T-helper 1 cell treated with Interleukin-12 subunit alpha and Interleukin-12 subunit beta and Interleukin-4 antibody, amounts not matched to agents 30 ng/mL and 1 ng/mL, for 36 hours (primary cell): ENCODE data around the gene CD226. TPM values are rescaled to one million over a fixed set of nuclear protein-coding genes. Genes with fewer than 3 reads are reported as not detected.
"Not testable (repeated sequence)": the region's sequence is repeated elsewhere in the genome, so short reads cannot be mapped to it uniquely, and the experiment has no call there.

Experiments used
- intact Hi-C: fragments of 100-400 bp; cut with micrococcal nuclease; formaldehyde crosslinking; loops from one replicate; pipeline ENCODE4 v1.15.1; 2024
- total RNA-seq: library from RNA; stranded (reverse); gene quantifications from 2 replicates; pipeline ENCODE4 v1.2.3, GENCODE V29; 2022

CD226 gene
- total RNA-seq, result 121 and 125 TPM in 2 replicates

DNA sequence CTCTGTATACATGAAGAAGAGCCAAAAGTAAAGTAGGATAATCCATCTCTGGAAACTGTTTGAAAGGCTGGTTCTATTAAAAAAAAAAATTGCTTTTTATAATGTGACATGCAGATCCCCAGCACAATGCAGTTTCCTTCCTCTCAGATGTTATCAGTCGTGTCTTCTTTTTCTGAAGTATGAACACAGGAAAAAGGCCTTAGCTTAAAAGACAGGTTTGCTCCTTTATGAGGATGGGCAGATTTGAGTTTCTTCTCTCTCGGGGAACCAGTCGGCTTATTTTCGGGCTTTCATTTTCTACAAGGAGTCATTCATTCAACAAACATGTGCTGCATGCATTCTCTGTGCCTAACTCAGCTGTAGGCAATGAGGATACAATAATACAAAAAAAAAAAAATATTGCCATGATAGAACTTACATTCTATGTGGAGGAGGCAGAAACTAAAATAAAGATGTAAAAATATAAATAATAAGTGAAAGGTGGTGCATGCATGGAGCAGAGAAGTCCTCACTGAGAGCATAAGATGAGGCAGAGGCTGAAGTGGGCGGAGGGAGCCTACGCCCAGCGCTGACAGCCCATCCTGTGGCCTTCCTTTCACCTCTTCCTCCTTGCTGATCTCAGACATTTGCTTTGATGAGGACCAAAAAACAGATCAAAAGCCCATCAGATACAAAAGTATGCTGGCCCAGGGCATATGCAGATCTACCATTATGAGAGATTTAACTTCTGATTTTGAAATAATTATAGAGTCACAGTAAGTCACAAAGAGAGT is at the start of gene CD226:
Gene CD226, minus strand, starts transcription at position 513 of the 773 bp plus-strand sequence. Its CDS starts 467 bp downstream, at position 46.
- intact Hi-C loops, result loop anchor here (1.0 to 5.0 kb wide), 2 partner anchors 9 to 260 kb away; partner anchors contain the start of gene RTTN

DNA sequence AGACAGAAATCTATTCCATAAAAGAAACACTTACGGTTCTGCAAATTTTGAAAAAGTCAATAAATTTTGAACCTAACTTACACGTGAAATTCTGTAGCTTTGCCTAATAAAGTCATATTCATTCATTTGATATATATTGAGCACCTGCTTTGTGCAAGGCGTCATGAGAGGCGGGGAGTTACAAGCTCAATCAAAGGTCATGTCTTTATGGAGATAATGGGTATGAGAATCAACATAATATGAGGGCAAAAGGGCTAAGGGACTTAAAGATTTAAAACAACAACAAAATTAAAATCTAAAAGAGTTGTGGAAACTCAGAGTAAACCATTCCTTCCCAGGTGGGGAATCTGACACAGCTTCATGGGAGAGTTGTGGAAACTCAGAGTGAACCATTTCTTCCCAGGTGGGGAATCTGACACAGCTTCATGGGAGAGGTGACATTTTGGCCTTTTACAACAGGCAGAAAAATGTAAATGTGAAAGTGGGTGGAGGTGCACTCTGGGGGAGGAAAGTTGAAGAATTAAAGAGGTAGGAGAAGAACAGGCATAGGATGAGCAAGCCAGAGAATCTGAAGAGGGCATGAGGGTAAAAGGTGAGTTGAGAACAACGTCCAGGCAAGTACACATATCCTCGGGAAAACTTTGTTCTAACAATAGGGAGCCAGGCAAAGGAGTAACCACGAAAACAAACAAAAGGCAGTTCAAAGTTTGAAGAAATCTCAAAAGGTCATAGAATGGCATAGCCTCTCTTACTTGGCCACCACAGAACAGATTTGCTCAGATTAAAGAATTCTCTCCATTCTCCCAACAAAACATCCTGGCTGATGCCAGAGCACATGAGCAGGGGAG is 49.5 kb upstream of the CD226 start:
- intact Hi-C loops, result no loop called here

DNA sequence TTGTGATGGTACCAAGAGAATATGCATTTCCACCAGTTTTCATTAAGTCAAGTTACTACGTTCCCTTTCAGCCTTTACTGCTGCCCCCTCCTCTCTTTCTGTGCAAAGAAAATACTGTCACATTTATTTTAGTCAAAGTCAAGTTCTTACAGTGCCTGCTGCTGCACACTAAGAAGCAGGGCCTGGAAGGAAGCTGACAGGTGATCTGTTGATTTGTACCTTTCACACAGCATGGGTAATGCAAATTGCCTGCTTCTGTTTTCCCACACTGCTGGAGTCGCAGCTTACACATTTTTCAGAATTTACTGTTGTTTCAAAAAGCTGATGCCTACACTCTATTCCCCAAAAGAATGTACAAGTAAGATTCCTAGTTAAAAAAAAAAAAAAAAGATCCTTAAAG is 48.7 kb upstream of the CD226 start:
- intact Hi-C loops, result no loop called here

DNA sequence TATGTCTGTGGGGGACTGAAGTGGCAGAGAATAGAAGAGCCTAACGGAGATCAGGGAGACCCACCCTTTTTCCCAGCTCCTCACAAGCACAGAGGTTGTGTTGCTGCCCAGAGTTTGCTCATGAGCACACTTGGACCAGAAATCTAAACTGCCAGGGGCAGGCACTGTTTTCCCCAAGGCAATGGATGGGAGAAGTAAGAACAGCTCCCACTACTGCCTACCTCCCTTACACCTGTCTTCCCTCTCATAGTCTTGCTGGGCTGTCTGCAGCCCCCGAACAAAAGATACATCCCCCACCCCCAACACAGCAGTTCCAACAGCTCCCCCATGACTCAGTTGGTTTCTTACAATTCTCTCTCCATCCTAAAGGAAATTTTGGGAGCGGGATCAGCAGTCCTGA is 48.1 kb upstream of the CD226 start:
- intact Hi-C loops, result no loop called here

DNA sequence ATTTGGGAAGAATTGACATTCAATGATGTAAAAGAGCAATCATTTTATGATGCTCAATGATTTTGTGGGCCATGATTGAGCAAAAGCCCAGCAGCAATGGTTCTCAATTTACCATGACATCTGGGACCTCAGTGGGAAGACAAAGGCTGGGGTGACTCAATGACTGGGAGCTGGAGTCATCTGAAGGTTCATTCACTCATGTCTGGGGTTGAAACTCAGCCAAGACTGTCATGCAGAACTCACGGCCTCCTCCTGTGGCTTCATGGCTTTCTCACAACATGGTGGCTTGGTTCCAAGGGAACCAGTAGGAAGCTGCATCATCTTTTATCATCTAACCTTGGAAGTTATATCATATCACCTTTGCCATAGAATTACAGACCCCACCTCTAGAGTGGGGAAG is 45.1 kb upstream of the CD226 start:
- intact Hi-C loops, result no loop called here

DNA sequence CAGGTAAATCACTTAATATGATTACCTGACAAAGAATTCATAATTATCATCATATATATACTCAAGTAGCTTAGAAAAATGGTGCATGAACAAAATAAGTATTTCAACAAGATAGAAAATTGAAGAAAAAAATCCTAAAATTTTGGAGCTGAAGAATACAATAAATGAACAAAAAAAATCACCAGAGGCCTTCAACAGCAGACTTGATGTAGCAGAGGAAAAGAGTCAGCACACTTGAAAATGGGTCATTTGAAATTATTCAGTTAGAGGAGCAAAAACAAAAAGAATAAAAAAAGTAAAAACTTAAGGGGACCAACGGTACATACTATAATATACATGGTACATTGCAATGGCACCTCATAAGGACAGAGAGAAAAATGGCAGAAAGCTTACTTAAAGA is 40.2 kb upstream of the CD226 start:
- intact Hi-C loops, result no loop called here

DNA sequence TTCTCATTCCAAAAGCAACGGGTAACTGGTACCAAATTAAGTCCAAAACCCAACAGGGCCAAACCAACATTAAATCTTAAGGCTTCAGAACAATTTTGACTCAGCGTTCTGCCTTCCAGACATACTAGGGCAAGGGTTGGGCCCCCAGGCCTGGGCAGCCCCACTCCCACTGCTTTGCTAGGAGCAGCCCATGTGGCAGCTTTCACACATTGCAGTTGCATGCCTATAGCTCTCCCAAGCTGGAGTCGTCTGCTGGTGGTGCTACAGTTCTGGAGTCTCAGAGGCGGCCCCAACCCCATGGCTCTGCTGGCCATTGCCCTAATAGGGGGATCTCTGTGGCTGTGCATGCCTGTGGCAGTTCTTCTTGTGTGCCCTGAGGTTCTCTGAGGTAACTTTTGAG is 37.6 kb upstream of the CD226 start:
- intact Hi-C loops, result no loop called here

DNA sequence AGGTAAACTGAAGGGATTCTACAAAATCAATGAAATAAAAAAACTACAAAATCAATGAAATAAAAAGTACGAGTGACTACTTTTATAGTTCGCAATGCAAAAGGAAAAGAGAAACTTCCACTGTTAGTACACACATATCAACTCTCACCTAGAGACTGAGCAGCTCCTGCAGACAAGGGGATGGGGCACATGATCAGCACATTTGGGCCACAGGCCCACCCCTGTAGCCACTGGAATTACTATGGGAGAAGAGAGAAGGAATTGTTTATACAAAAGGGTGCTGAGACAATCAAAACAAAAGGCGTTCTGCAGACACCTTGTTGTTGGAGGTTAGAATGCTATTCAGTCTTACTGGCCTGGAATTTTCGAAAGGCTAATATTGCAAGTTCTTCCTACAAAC is 34.7 kb upstream of the CD226 start:
- intact Hi-C loops, result loop anchor here (1.0 kb wide), 2 partner anchors 25 to 85 kb away; no protein-coding TSS in a partner anchor

DNA sequence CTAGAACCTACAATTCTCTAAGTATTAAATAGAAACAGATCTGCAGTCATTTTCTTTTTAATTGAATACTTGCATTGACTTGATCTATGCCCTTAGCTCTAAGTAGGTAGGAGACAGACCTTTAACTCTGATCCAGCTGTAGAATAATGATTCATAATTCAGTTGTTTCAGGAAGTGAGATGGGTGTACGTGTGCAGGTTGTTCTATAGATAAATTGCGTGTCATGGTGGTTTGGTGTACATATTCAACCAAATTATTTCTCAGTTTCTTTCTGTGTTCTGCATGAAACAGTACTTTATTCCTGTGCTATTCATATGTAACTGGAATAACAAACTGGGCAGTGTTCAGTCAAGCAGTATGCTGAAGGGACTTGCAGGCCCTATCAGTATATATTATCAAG is 34.3 kb upstream of the CD226 start:
- intact Hi-C loops, result loop anchor here (1.0 kb wide), 2 partner anchors 25 to 85 kb away; no protein-coding TSS in a partner anchor

DNA sequence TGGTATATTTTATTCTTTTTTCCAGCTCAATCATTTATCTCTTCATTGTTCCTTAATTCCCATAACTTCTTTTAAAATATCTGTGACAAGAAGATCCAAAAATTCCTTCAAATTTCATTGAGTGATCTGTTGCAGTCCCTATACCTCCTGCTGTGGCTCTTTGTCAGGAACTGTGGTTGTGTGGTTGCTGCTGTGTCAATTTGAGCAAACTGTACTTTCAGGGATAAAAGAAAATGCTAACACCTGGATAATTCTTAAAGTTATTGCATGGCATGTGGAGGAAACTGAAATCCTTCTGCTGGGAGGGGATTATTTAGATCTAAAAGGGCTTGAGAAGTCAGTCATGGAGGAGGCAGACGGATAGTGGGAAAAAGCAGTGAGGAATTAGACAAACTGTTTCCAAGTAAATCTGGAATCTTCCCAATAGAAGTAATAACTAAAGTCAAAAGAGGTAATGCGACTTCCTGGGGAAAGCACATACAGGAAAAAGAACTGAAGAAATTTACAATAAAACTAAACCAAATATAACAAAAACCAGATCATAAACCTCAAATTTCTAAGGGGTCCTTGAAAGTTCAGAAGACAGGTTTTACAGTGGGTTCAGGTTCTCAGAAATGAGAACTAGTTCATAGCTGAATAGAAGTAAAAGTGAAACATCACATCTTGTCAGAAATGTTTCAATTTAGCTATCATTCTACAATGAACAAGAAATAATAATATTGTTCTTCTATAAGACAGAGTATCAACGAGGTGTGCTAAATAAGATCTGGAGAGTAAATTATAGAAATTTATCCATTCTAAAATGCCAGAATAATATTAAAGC is 33.5 kb upstream of the CD226 start:
- intact Hi-C loops, result loop anchor here (1.0 kb wide), 1 partner anchor 36 kb away; no protein-coding TSS in a partner anchor

DNA sequence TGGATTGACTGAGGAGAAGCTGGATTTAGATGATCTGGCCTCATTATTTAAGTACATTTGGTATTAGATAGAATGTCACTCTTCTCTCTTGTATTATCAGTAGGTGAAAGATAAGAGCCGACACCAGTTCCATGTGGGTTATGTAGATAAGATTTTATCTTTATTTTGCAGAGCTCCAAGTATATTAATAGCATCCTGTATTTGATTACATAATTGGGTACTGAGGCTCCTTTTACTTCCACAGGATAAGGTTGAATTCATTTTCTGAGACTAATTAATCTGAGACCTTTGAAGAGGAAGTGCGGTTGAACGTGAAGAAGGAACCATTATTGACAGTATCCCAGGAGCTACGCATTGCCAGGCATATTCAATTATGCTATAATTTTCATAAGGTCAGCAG is 32.8 kb upstream of the CD226 start:
- intact Hi-C loops, result loop anchor here (1.0 kb wide), 1 partner anchor 35 kb away; no protein-coding TSS in a partner anchor

DNA sequence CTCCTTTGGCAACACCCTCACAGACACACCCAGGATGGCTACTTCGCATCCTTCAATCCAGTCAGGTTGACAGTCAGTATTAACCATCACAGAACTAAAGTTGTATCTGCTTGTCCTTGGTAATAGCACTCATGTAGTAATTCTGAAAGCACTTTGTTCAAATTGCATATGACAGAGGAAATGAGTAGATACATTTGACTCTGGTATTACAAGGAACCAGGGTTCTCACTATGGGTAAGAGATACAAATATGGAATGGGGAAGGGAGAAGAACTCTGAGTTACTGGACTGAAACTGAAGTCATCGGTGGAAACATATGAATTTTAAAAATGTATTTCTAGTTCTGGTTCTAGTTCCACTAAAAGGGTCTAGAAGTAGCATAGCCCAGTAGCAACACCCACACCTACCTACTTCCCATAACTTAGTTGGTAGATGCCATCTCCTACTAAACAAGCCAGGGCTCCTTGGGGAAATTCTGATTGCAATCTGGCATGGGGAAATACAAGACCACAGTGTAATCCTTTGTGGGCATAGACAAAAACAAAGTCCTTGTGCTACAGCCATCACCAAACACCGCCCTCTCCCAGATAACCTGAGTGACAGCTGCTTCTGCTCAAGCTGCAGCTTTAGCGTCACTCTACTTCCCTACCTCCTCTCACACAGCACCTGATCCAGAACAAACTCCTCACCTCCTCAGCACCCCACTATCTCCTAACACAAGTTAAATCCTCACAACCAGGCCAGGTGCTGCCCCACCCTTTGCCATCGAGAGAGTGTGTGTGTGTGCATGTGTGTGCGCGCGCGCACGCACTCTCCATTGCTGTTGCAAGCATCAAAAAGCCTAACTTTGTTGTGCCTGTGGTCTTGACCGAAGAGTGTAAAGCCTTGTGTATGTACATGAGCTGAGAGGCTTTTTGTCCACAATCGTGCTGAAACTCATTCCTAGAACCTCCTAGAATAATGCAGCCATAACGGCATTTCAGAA is 31.4 kb upstream of the CD226 start:
- intact Hi-C loops, result loop anchor here (2.0 kb wide), 1 partner anchor 20 kb away; no protein-coding TSS in a partner anchor

DNA sequence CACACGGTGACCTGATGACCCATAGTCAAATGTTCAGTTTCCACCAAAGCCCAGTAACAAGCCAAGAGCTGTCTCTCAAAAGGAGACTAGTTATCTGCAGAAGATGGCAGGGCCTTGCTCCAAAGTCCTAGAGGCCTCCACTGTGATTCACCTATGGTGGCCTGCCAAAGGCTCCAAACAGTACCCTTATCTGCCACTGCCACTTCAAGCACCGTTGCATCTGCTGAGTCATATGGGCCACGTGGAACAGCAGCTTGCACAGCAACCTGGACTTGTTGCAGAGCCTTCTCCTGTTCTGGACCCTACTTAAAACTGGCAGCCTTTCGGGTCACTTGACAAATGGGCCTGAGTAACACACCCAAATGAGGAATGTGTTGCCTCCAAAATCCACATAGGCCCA is 27.6 kb upstream of the CD226 start:
- intact Hi-C loops, result not testable (repeated sequence)

DNA sequence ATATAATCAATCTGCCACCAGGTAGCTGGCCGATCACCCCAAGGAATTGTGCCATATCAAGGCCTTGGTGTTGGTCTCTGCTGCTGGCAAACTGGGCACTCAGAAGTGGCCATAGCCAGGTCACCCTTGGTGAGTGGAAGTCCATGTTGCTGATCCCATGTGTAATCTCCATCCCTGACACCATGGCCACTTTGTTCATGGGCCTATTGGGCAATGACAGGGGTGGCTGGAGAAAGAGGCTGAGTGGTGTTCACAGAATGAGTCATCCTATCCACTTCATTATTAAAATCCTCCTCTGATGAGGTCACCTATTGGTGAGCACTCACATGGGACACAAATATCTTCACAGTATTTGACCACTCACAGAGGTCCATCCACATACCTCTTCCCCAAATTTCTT is 26.7 kb upstream of the CD226 start:
- intact Hi-C loops, result no loop called here

DNA sequence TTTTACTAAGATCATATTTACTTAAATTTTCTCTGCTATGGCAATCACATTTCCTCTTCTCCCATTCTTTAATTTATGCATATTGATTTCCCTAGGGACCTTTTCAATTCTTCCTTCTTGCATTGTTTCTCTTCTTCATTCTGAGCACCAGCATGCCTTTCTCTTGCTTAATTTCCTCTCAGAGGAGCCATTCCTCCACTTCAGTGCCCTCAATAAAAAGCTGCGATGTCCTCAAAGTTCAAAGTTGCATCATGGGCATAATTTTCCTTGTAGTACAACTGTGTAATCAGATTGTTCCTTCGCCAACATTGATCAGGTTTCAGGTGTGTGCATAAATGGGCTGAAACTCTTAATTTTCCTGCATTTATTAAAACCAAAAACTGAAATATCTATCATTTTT is 21.8 kb upstream of the CD226 start:
- intact Hi-C loops, result no loop called here

DNA sequence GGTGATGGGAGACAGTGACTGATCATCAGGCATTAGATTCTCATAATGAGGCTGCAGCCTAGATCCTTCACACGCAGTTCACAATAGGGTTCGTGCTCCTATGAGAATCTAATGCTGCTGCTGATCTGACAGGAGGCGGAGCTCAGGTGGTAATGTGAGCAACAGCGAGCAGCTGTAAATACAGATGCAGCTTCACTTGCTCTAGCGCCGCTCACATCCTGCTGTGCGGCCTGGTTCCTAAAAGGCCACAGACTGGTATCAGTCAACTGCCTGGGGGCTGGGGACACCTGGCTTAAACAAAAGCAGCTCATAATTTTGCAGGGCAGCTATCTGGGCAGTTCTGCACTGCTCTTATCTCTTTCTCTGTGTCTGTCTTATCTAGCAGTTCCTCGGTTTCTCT is 20.4 kb upstream of the CD226 start:
- intact Hi-C loops, result loop anchor here (1.0 kb wide), 1 partner anchor 9 kb away; no protein-coding TSS in a partner anchor

DNA sequence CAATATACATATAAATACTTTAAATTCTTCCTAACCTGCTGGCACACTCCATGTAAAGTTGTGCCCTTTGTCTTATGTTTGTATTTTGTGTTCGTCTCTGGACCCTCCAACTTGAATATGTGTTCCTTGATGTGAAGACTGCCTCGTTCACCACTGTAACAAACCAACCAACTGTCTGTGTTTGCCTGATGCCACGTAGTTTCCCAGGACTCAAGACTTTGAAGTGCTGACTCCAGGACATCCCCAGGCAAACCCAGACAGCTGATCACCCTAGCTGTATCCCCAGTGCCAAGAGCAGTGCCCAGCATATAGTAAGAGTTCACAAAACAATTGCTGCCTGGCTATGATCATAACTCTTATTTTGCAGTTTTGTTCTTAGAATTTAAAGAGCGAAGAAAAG is 15.5 kb upstream of the CD226 start:
- intact Hi-C loops, result no loop called here

DNA sequence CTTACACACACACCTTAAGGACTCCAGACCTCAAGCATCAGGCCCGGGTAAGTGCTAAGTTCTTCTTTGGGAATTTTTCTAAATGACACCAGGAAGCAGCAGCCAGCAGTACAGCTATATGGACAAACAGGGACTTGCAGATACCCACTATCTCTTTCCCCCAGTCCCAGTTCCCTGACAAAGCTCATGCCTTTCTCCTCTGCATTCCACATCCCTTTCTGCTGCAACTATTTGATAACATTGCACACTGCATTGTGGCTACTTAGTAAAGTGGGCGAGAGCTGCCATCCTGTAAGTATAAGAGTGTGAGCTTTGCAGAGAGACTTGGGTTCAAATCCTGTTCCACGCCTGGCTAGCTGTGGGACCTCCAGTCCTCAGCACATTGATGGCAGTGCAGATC is 14.0 kb upstream of the CD226 start:
- intact Hi-C loops, result no loop called here

DNA sequence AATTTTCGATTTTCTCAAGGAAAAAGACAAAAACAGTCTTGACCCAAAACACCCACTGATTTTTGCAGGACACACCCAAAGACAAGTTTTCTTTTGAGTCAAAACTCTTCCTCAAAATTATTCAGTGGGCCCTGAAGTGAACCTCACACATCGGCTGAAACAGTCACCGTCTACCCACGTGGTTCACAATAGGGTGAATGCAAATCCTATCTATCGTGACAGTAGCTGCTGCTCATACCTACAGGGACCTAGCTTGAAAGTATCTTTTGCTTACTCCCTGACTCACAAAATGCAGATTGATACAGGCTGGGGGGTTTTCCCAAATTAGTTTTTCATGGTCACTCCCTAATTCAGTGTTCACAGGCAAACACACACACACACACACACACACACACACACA is 10.7 kb upstream of the CD226 start:
- intact Hi-C loops, result loop anchor here (2.0 to 5.0 kb wide), 4 partner anchors 20 to 1241 kb away; partner anchors contain the start of gene TMX3

DNA sequence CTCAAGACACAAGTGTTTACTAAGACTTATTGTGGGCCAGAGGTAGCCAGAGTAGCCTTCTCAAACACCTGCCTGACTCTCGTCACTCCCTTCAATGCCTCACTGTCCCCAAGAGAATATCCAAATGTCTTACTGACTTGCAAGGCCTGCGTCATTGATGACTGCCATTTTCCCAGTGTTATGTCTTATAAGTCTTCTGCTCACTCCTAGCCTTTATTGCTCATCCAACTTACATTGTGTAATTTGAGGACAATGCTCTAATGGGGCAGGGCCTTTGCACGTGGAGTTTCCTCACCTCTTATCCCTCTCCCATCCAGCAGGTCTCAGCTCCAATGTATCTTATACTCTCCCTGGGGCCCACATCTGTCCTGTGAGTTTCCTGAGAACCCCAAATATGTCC is 10.1 kb upstream of the CD226 start:
- intact Hi-C loops, result loop anchor here (1.0 to 5.0 kb wide), 6 partner anchors 21 to 1240 kb away; partner anchors contain the start of gene TMX3
